Liver (tissue), 3 donors: Measurements from ENCODE around the gene HOOK1.

Source experiments
- CTCF ChIP-seq: fragments of 150-350 bp; IDR thresholded peaks from 2 replicates; pipeline ENCODE4 v1.5.1; 2017; ENCODE audit warnings: improper control_type of control experiment, low read depth, low read length; ENCODE audit not compliant: missing input control
- FOXA1 ChIP-seq: IDR thresholded peaks from 2 replicates; pipeline ENCODE4 v1.6.1; 2016; ENCODE audit warnings: antibody characterized with exemption
- HNF4G ChIP-seq: IDR thresholded peaks from 2 replicates; pipeline ENCODE4 v1.6.1; 2016; ENCODE audit warnings: antibody characterized with exemption
- JUND ChIP-seq, 2 donors: IDR thresholded peaks; 2 replicates each; pipeline ENCODE4 v1.6.1; 2016; ENCODE audit warnings: antibody characterized with exemption in 2 of 2
- MAX ChIP-seq: IDR thresholded peaks from 2 replicates; pipeline ENCODE4 v1.6.1; 2016; ENCODE audit warnings: antibody characterized with exemption
- NR2F2 ChIP-seq: IDR thresholded peaks from 2 replicates; pipeline ENCODE4 v1.6.1; 2016; ENCODE audit warnings: antibody characterized with exemption
- RAD21 ChIP-seq, 2 donors: IDR thresholded peaks; 2 replicates each; pipeline ENCODE4 v1.6.1; 2016; ENCODE audit warnings: antibody characterized with exemption in 2 of 2, mild to moderate bottlenecking in 2 of 2
- REST ChIP-seq: IDR thresholded peaks from 2 replicates; pipeline ENCODE4 v1.6.1; 2016; ENCODE audit warnings: antibody characterized with exemption, mild to moderate bottlenecking
- SP1 ChIP-seq: IDR thresholded peaks from 2 replicates; pipeline ENCODE4 v1.6.1; 2018; ENCODE audit warnings: antibody characterized with exemption, mild to moderate bottlenecking
- ZBTB33 ChIP-seq: IDR thresholded peaks from 2 replicates; pipeline ENCODE4 v1.6.1; 2016; ENCODE audit warnings: antibody characterized with exemption
- donor health status: healthy.
- donor health status: healthy.

GRCh38 chr1:59775480-59775879 lies 39.3 kb upstream of the HOOK1 start:
- no peak for TF ChIP-seq ZBTB33
- TF ChIP-seq MAX, result no peak
- no peak for TF ChIP-seq CTCF
- no peak for TF ChIP-seq HNF4G
- TF ChIP-seq SP1, result no peak
- TF ChIP-seq RAD21 (IDR thresholded peaks at IDR 0.05), result no peak
- TF ChIP-seq REST, result no peak
- TF ChIP-seq NR2F2, result no peak
- TF ChIP-seq FOXA1, result no peak
- no peak for TF ChIP-seq JUND (IDR thresholded peaks at IDR 0.05)
